RPMI7951 (cell line): ENCODE results near the gene IWS1. TPM values are rescaled to one million over a fixed set of nuclear protein-coding genes. Genes with fewer than 3 reads are reported as not detected.
A peak's percentile ranks its signal among the peaks of the same experiment; 100 is the strongest.

Source experiments
- DNase-seq: peaks from one replicate; pipeline ENCODE4 v3.0.0-alpha.2; 2012; ENCODE audit warnings: low read depth
- total RNA-seq: library from RNA; depleted of rRNA; stranded (reverse); fragments of >200 nt; shearing (Covaris generic); gene quantifications from 2 replicates; pipeline ENCODE4 v1.2.3, GENCODE V29; 2014

IWS1 gene
- total RNA-seq, 1 experiment from 2014 or later = 53.9 TPM

- no peak for DNase-seq
Measured at GRCh38 chr2:127498386-127498785, 27.9 kb downstream of the IWS1 start.

DNA sequence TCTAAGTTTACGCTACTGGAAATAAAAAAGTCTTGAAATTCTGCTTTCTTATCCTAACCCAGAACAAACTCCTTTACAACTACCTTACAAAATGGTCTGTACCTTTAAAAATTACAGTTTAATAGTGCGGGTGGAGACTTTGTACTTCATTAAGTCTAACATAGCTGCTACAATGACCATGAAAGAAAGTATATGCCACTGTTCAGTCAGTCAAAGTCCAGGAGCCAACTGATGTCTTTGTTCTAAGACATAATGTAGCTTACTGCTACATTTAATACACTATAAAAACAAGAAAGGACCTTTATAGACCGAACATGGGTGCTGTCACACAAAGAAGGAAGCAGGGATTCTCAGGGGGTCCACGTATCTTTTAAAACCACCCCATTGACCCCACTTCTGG is 36.0 kb downstream of the IWS1 start:
- no peak for DNase-seq

DNA sequence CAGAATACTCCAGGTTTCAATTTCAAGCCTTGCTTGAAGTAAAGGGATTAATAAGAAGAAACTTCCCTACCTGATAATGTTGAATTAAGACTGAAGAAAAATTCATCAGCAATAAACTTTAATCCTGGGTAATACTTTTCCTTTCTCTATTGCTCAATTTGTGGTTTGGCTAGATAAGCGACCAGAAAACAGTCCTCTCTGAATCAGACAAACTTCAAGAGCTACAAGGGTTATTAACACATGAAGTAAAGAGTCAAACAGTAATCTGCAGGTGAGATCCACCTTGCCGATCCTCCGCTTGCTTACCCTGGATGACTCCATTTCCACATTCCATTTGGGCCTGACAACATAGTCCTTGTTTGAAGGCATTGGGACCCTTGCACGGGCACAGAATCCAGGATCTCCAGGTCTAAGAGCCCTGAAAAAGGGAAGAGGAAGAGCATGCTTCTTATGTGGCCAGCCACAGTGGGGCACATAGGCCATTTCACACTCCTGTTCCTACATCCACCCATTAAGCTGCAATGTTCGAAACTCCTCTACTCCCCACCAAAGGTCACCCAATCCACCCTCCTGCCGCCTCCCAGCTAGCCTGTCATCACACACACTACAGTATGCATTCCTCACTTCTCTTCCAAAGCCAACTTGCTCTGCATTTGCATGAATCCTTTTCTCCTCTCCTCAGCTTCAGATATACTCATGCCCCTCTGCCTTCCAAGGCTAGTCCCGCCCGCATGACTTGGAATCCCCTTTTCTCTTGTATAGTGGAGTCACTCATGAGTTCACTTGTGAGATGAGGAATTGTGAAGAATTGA is 39.8 kb downstream of the IWS1 start:
- DNase-seq = no peak

DNA sequence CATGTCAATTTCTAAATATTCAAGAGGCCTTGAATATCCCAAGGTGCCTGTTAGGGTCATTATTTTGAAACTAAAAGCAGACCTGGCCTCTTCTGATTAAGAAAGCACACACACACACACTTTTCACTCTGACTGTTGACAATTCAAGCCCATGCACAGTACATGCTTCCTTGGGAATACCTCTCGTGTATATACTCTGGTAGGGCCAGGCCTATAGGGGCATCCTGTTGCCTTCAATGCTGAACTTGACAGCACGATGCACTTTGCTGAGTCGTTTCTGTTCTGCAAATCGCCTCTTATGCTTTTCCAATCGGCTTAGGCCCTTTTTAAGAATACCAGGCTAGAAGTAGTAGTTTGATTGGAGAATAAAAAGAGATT is 40.6 kb downstream of the IWS1 start:
- no peak for DNase-seq

DNA sequence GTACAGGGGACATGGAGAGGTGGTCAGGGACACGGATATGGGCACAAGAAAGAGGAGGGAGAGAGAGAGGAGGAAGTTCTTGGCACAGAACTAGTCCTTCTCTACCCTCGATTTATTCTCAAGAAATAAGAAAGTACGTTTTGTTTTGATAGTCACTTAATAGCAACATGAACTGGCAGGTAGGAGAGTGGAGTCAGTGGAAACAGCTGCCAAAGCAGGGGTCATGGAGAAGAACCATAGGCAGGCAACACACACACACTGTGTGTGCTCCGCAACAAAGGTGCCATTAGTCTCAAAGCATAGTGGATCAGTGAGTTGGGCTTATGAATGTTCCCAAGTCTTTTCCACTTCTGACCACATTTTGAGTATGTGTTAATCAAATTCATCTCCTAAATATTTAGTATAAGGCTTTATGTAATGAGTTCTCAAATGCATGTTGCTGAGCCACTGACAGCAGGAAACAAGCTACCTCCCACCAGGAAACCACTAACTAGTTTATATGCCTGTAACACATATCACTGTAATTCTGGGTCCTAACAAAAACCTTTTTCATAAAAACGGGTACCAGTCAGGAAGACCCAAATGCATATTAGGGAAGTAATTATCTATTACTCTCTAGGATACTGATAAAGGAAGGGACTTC is 41.1 kb downstream of the IWS1 start:
- no peak for DNase-seq

- no peak for DNase-seq
Measured at GRCh38 chr2:127482031-127482430, 44.3 kb downstream of the IWS1 start.

DNA sequence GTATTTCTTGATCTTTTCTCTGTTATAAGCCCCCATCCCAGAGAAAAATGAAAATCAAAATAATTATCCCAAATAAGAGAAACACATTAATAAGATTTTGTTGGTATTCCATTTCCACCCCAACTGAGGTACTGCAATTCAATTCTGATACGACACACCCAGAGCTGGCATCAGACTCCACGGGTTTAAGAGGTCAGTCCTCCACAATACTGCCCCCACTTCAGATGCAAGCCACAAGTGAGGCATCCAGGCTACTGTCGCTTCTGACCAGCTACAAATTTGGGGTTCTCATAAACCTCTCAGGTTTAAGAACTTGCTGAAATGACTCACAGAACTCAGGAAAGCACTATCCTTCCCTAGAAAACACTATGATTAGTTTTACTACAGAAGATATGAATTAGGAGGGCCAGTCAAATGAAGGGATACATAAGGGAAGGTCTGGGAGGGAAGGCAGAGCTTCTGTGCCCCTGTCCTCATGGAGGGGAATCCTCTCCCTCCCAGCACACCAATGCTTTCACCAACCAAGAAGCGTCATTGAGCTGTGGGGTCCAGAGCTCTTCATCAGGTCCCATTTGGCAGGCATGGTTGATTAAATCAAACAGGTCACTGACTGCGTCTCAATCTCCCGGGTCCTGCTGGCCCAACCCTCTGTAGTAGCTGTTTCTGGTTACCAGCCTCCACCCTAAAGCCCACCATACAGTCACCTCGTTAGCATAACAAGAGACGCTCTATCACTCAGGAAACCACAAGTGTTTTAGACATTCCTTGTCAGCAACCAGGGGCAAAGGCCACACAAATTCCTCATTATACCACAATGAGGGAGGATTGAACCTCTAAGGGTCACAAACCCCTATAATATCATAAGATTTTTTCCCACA is 46.2 kb downstream of the IWS1 start:
- no peak for DNase-seq

- DNase-seq = peak; percentile 63
Measured at GRCh38 chr2:127479219-127479825, 47.0 kb downstream of the IWS1 start.

DNA sequence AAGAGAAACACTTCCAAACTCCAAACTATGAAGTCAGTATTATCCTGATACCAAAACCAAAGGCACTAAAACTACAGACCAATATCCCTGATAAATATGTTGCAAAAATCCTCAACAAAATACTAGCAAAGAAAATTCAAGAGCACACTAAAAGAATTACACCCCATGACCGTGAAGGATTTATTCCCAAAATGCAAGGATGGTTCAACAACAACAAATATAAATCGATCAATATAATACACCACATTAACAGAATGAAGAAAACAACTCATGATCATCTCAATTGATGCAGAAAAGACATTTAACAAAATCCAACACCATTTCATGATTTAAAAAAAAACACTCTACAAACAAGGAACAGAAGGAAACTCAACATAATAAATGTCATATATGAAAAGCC is 50.5 kb downstream of the IWS1 start:
- DNase-seq = no peak

- no peak for DNase-seq
Measured at GRCh38 chr2:127472268-127472667, 54.0 kb downstream of the IWS1 start.

GRCh38 chr2:127471286-127471988 is 54.9 kb downstream of the IWS1 start:
- DNase-seq = no peak

DNA sequence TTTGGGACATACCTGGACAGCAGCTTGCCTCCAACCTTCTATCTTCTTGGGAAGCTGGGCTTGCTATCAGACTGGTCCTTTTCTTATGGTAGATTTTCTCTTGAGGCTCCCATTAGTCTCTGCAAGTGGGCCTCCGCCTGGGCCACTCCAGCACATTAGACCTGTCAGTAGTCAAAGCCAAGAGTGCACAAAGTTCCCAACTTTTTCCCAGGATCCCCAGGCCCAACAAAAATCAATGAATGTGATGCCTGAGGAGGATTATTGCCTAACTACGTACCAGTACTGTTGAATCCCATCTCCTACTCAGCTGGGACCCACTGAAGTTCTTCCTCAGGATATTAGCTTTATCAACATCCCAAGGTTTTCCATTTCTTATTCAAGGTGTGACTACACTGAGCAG is 56.3 kb downstream of the IWS1 start:
- DNase-seq = no peak

DNA sequence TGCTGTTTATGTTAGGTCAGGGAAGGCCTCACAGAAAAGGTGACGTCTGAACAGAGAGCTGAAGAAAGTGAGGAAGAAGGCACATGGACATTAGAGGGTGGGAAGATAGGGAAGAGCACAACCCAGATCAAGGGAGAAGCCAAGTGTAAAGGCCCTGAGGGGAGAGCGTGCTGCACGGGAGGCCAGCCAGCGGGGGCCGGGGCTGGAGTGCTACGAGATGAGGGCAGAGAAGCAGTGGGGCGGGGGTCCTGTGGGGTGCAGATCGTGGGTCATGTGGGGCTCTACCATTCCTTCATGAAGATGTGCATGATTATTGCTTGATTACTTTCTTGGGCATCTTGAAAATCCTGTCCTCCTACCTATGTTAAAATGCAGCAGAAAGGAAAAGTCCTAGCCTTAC is 57.2 kb downstream of the IWS1 start:
- no peak for DNase-seq

GRCh38 chr2:127465258-127465657 is 61.0 kb downstream of the IWS1 start:
- no peak for DNase-seq

DNA sequence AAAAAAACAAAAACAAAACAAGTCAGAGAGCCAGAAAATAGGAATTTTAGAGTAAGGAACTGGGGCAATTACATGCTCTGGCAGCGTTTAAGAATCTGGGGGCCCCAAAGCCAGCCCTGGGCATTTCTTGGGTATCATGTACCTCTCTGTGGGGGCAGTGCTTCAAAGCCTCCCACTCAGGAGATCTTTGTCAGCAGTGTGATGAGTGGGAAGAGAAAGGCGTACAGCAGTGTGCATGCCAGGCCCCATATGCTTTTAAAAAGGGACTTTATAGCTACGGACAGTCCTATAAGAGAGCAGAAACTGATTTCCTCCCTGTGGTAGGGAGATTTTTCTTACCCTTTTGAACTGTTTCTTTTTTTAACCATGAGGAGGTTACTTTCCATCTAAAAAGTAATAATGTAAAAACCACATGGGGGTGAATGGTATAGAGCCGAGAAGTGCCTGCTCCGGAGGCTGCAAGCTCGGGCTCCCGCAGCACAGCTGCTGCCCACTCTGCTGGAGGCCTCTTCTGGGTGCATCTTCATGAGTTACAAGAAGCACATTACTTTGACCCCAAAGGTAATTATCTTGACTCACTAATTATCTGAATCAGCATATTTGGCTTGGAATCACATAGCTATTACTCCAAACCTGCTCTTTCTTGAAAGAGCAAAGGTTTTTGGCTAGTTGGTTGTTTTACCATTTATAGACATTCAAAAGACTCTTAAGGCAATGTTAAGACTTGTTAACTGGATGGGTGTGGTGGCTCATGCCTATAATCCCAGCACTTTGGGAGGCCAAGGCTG is 61.6 kb downstream of the IWS1 start:
- no peak for DNase-seq

- no peak for DNase-seq
Measured at GRCh38 chr2:127463155-127463991, 62.9 kb downstream of the IWS1 start.

- DNase-seq = no peak
Measured at GRCh38 chr2:127462461-127462860, 63.8 kb downstream of the IWS1 start.

DNA sequence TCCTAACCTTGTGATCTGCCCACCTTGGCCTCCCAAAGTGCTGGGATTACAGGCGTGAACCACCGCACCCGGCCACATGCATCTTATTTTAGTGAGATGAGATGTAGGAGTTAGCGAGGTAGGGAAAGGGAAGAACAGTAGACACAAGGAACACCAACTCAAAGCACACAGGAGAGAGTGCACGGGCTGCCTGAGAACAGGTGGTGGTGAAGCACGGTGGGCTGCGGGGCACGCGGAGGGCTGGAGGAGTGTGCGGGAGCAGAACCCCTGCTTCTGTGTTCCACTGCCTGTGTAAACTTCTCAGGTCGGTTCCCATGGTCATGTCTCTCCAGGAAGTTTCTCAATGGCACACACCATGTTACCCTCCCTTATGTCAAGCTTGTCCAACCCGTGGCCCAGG is 69.3 kb downstream of the IWS1 start:
- no peak for DNase-seq

DNA sequence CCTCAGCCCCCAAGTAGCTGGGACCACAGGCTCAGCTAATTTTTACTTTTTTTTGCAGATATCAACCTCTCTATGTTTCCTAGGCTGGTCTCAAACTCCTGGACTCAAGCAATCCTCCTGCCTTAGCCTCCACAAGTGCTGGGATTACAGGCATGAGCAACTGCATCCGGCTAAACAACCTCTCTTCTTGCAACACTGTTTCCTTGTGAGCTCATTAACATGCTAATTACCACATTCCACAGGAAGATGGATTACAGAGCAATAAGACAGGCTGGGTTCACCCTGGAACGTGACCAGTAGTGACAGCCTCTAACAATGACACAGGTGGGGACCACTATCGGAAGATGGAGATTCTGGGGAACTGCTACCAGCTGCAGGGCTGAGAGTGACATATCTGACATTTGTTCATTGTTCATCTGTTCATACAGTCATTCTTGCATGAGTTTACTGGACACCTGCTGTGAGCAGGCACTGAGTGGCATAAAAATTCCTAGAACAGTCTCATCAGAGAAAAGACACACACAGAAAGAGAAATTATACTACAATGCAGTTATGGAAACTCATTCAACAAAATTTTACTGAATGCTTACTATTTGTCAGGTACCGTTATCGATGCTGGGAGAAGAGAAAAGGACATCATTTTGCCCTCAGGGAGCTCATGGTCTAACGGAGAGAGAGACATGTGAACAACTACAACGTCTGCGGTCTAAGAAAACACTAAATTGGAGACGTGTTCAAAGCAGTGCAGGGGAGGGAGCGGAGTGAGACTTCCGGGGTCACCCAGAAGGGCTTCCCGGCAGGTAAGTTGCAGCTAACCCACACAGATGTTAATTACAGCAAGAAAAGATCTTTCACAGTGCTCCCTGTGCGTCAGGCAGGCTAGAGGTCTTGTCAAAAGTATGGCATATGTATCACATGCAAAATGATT is 70.5 kb downstream of the IWS1 start:
- no peak for DNase-seq
